Measurements from ENCODE around the gene KRTAP4-1. TPM values are rescaled to one million over a fixed set of nuclear protein-coding genes. Genes with fewer than 3 reads are reported as not detected.
"Not testable (repeated sequence)": the region's sequence is repeated elsewhere in the genome, so short reads cannot be mapped to it uniquely, and the experiment has no call there.

Gene KRTAP4-1
- polyA plus RNA-seq, 1 experiment: 0.12 TPM

GRCh38 chr17:41151525-41151924, 33.2 kb downstream of the KRTAP4-1 start:
- CTCF ChIA-PET: no interaction called here
- H3K36me3 ChIP-seq (ENCODE audit: control insufficient read depth, insufficient read depth, low read length): no peaks in the 10 kb centered on the region
- POLR2A ChIA-PET: no interaction called here

DNA sequence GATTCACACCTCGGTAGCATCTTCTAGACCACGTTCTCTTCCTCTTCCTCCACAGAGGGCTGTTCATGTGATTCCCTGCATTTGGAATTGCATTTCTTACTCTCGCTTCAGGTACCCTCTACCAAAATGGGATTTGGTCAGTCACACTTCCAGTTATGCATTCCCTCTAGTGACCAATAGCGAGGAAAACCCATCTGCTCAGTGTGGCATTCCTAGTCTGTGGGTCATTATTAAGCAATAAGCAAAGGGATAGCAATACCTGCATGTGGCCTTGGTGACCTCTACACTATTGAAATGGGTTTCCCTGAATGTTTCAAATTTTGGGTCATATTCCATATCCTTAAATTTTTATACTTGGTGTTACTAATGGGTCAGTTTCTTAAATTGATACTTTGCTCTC, 34.7 kb downstream of the KRTAP4-1 start:
- no peaks in the 10 kb centered on the region for H3K36me3 ChIP-seq (ENCODE audit: control insufficient read depth, insufficient read depth, low read length)
- no peak for DNase-seq (ENCODE audit: low read depth)
- no peaks in the 10 kb centered on the region for H3K27me3 ChIP-seq (ENCODE audit: control insufficient read depth, insufficient read depth, low read length)
- ChIA-PET POLR2A (no interaction called here), CTCF (no interaction called here)
- TF ChIP-seq CTCF (IDR thresholded peaks at IDR 0.05; ENCODE audit: insufficient read depth, low read depth, low read length): no peak
- H3K4me3 ChIP-seq (ENCODE audit: low read depth, low read length): no peak overlapping the region

More at GRCh38 chr17:41151525-41151924, 33.2 kb downstream of the KRTAP4-1 start:
- no peak for DNase-seq (ENCODE audit: low read depth)
- TF ChIP-seq CTCF (IDR thresholded peaks at IDR 0.05; ENCODE audit: insufficient read depth, low read depth, low read length): no peak
- no peaks in the 10 kb centered on the region for H3K27me3 ChIP-seq (ENCODE audit: control insufficient read depth, insufficient read depth, low read length)
- no peak overlapping the region for H3K4me3 ChIP-seq (ENCODE audit: low read depth, low read length)

- no peaks in the 10 kb centered on the region for H3K36me3 ChIP-seq (ENCODE audit: control insufficient read depth, insufficient read depth, low read length)
- POLR2A ChIA-PET: no interaction called here
- no peak for DNase-seq (ENCODE audit: low read depth)
- CTCF ChIA-PET: no interaction called here
- H3K4me3 ChIP-seq (ENCODE audit: low read depth, low read length): no peak within 1 kb of the TSS
- no peaks in the 10 kb centered on the region for H3K27me3 ChIP-seq (ENCODE audit: control insufficient read depth, insufficient read depth, low read length)
- no peak for TF ChIP-seq CTCF (IDR thresholded peaks at IDR 0.05; ENCODE audit: insufficient read depth, low read depth, low read length)
Measured at GRCh38 chr17:41149652-41149985, 35.1 kb downstream of the KRTAP4-1 start, which contains the start of gene KRTAP4-5. Gene KRTAP4-5 (minus strand): TSS chr17:41149825. CDS start chr17:41149767, 58 bp downstream.

DNA sequence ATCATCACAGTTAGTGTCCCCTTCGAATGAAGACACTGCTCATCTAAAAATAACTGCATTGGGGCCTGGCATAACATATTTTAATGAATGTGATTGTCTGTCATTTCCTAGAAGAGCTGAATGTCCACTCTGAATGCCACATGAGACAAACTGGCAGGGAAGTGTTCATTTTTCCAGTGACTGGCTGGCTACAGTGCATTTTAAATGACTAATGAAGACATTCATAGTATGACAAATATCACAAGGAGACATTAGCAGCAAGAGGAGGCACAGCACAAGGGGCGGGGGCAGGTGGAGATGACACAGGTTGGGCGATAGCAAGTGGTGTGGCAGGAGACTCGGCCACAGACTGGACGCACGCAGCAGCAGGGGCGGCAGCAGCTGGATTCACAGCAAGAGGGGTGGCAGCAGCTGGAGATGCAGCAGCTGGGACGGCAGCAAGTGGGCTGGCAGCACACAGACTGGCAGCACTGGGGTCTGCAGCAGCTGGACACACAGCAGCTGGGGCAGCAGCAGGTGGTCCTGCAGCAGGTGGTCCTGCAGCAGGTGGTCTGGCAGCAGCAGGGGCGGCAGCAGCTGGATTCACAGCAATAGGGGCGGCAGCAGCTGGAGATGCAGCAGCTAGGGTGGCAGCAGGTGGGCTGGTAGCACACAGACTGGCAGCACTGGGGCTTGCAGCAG, 35.6 kb downstream of the KRTAP4-1 start:
- H3K4me3 ChIP-seq (ENCODE audit: low read depth, low read length); DNase-seq (ENCODE audit: low read depth); H3K36me3 ChIP-seq (ENCODE audit: control insufficient read depth, insufficient read depth, low read length); H3K27me3 ChIP-seq (ENCODE audit: control insufficient read depth, insufficient read depth, low read length); POLR2A ChIA-PET; CTCF ChIA-PET: not testable (repeated sequence)

- no peak for TF ChIP-seq CTCF (IDR thresholded peaks at IDR 0.05; ENCODE audit: insufficient read depth, low read depth, low read length)
- ChIA-PET POLR2A (no interaction called here), CTCF (no interaction called here)
- no peak for DNase-seq (ENCODE audit: low read depth)
- Histone ChIP-seq H3K4me3 (ENCODE audit: low read depth, low read length) (no peak overlapping the region), H3K36me3 (ENCODE audit: control insufficient read depth, insufficient read depth, low read length) (no peaks in the 10 kb centered on the region), H3K27me3 (ENCODE audit: control insufficient read depth, insufficient read depth, low read length) (no peaks in the 10 kb centered on the region)
Measured at GRCh38 chr17:41147531-41148204, 37.0 kb downstream of the KRTAP4-1 start.

DNA sequence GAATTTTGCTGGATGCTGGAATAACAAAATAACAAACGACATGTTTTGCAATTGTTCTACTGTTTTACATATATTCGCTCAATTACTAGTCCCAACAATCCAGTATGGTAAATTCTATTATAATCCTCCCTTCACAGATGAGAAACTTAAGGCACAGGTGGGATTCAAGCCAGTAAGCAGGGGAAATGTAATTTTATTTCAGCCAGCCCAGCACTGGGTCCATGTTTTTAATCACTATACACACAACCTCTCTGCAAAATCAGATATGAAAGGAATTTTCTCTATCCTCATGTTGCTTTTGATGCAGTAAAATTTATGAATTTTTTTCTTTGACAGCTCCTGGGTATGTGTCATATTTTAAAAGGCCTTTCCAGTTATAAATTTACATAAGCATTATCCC, 39.5 kb downstream of the KRTAP4-1 start:
- TF ChIP-seq CTCF (IDR thresholded peaks at IDR 0.05; ENCODE audit: insufficient read depth, low read depth, low read length): no peak
- Histone ChIP-seq H3K4me3 (ENCODE audit: low read depth, low read length) (no peak overlapping the region), H3K27me3 (ENCODE audit: control insufficient read depth, insufficient read depth, low read length) (no peaks in the 10 kb centered on the region), H3K36me3 (ENCODE audit: control insufficient read depth, insufficient read depth, low read length) (no peaks in the 10 kb centered on the region)
- no peak for DNase-seq (ENCODE audit: low read depth)
- POLR2A ChIA-PET: no interaction called here
- CTCF ChIA-PET: no interaction called here
